ENCODE data around the gene BMI1. TPM values are rescaled to one million over a fixed set of nuclear protein-coding genes. Genes with fewer than 3 reads are reported as not detected.

Gene BMI1
- total and polyA plus RNA-seq, 7 donors = 21.4 to 57.6 (median 42.4) TPM

DNA sequence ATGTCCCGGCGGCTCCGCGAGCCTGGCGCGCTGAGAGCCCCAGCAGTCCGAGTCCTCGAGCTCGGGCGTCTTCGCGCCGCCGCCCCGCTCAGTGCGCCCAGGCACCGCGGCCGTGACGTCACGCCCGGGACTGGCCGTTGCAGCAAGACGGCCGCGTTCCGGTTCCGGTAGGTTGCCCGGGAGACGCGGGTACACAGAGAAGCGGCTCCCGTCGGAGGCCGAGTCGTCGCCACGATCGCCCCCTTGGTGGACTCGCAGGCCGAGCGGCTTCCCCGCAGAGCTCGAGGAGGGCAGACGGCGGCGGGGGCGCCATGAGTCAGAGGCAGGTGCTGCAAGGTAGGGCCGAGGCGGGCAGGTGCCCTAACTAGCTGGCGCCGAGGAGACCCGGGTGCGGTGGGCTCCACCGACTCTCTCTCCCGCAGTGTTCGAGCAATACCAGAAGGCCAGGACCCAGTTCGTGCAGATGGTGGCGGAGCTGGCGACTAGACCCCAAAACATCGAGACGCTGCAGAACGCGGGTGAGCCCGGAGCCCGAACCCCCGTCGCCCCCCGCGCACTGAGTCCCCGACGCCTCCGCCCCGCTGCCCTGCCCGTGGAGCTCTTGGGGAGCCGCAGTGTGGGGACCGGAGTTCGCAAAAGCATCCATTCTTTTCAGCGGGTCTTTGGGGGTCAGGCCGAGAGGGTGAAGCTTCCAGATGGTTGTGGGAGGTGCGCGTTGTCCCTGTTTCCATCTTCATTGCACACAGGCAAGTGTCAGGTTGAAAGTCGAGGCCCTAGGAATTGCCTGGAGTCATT lies 24.6 kb downstream of the BMI1 start, which contains the start of gene SPAG6:
Gene SPAG6, plus strand, starts transcription at position 196 of the 795 bp plus-strand sequence. Its CDS starts 116 bp downstream, at position 312.
- Histone ChIP-seq H3K4me3 (peak within 1 kb of the TSS; percentile 54), H3K27me3 (ENCODE audit: insufficient read depth in 3 of 3, low read length in 2 of 3) (peaks cover 4 to 61% (median 19%) of the 10 kb centered on the region in 3 donors)
- ATAC-seq = no peak

DNA sequence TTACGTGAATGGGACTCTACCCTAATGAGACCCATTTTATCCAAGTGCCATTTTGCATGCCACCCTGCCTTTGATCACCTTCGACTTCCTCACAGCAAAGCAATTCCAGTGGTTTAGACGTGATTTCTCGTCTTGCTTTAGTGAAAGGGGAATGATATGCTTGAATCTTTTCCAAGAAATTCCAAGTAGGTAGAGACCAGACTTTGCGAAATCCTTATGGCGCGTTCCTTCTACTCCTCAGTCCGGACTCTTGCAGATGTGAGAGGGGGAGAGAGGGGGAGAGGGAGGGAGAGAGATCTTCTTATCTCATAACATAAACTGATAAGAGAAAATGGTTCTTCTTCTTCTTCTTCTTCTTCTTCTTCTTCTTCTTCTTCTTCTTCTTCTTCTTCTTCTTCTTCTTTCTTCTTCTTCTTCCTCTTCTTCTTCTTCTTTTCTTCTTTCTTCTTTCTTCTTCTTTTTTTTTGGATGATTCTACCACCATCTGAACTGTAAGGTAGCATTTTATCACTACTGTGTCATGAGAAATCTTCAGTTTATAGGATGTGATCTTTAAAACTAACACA lies 25.3 kb downstream of the BMI1 start:
- WGBS, 3 donors = 42 to 53% (median 45%) methylated on average over 8 of the region's 8 CpGs
- H3K27me3 ChIP-seq (ENCODE audit: insufficient read depth in 3 of 3, low read length in 2 of 3) = peaks cover 4 to 60% (median 19%) of the 10 kb centered on the region in 3 donors
- no peak overlapping the region for H3K4me3 ChIP-seq
- TF ChIP-seq, protein P1, sequence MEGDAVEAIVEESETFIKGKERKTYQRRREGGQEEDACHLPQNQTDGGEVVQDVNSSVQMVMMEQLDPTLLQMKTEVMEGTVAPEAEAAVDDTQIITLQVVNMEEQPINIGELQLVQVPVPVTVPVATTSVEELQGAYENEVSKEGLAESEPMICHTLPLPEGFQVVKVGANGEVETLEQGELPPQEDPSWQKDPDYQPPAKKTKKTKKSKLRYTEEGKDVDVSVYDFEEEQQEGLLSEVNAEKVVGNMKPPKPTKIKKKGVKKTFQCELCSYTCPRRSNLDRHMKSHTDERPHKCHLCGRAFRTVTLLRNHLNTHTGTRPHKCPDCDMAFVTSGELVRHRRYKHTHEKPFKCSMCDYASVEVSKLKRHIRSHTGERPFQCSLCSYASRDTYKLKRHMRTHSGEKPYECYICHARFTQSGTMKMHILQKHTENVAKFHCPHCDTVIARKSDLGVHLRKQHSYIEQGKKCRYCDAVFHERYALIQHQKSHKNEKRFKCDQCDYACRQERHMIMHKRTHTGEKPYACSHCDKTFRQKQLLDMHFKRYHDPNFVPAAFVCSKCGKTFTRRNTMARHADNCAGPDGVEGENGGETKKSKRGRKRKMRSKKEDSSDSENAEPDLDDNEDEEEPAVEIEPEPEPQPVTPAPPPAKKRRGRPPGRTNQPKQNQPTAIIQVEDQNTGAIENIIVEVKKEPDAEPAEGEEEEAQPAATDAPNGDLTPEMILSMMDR (IDR thresholded peaks at IDR 0.05) = no peak
- H3K9me3 ChIP-seq = no peaks in the 10 kb centered on the region
- H3K4me1 ChIP-seq = peaks cover 10% of the 10 kb centered on the region
- ATAC-seq (no peak), DNase-seq (no peak)
- H3K36me3 ChIP-seq (ENCODE audit: insufficient read depth in 1 of 2, low read depth in 1 of 2) = no peaks in the 10 kb centered on the region
- intact Hi-C loops (cut with DNase I) = loop anchor here (10.0 kb wide), 2 partner anchors 199 to 239 kb away; no protein-coding TSS in a partner anchor
- no peak overlapping the region for H3K27ac ChIP-seq

More for the DNA sequence above, 24.6 kb downstream of the BMI1 start, which contains the start of gene SPAG6:
- 5 to 6% (median 6%) methylated on average over 73 to 83 of the region's 83 CpGs for WGBS, 3 donors
- intact Hi-C loops (cut with DNase I) = loop anchor here (2.0 to 10.0 kb wide), 3 partner anchors 91 to 239 kb away; no protein-coding TSS in a partner anchor
- Histone ChIP-seq H3K36me3 (ENCODE audit: insufficient read depth in 1 of 2, low read depth in 1 of 2) (no peaks in the 10 kb centered on the region), H3K4me1 (peaks cover 10% of the 10 kb centered on the region), H3K27ac (no peak within 1 kb of the TSS), H3K9me3 (no peaks in the 10 kb centered on the region)
- TF ChIP-seq, protein P1 (IDR thresholded peaks at IDR 0.05) = no peak
- DNase-seq = peak; percentile 49 to 71

DNA sequence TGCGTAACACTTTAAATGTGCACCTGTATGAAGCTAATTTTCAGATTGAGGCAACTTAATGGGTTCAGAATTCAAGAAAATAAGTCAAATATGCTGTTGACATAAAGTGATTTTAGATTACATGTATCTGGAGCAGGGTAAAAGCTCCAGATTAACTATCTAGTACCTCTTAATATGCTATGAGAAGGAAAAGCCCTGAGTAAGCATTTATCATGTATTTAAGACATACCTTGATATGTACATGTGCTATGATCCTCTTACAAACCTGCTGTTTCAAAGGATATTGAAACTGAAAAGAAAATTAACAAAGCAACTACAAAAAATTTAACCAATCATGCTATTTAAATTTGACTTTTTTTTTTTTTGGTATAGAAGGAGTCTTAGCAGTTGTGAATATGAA lies 28.9 kb downstream of the BMI1 start:
- Histone ChIP-seq H3K4me3 (no peak overlapping the region), H3K36me3 (ENCODE audit: insufficient read depth in 1 of 2, low read depth in 1 of 2) (no peaks in the 10 kb centered on the region), H3K9me3 (no peaks in the 10 kb centered on the region), H3K27ac (no peak overlapping the region), H3K27me3 (ENCODE audit: insufficient read depth in 3 of 3, low read length in 2 of 3) (peaks cover 4 to 28% (median 14%) of the 10 kb centered on the region in 3 donors), H3K4me1 (no peaks in the 10 kb centered on the region)
- WGBS, 3 donors = 99 to 100% (median 100%) methylated on average over 1 of the region's 1 CpG
- DNase-seq (no peak), ATAC-seq (no peak)
- TF ChIP-seq, protein P1 (IDR thresholded peaks at IDR 0.05) = no peak
- intact Hi-C loops (cut with DNase I) = loop anchor here (10.0 kb wide), 2 partner anchors 195 to 235 kb away; no protein-coding TSS in a partner anchor

DNA sequence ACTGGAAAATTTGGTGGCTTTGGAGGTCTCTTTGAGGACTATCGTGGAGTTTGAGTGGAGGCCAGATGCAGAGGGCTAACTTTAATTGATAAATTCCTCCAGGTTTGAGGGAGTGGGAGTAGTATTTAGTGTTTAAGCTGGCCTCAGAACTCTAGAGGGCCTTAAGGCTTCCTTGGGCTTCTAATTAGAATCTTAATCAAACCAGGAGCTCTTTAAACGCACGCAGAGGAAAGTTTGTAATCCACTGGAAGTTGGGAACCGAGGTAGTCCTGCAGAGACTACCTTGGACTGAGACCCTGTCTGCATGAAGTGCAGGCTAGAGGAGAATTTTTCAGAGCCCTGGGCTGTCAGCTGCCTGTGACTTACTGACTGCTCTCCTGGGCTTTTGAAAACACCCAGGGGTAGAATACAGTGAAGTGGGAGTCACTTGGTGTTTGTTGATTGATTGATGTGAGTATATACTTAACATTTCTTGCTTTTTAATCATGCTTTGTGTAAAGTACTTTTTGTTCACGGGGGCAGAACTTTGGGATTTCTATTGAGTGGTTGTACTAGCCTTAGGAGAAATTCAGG lies 30.3 kb downstream of the BMI1 start:
- ATAC-seq (no peak), DNase-seq (no peak)
- H3K36me3 ChIP-seq (ENCODE audit: insufficient read depth in 1 of 2, low read depth in 1 of 2) = no peaks in the 10 kb centered on the region
- H3K9me3 ChIP-seq = no peaks in the 10 kb centered on the region
- WGBS, 3 donors = 89 to 94% (median 91%) methylated on average over 5 of the region's 5 CpGs
- TF ChIP-seq, protein P1 (IDR thresholded peaks at IDR 0.05) = no peak
- no peak overlapping the region for H3K4me3 ChIP-seq
- no peaks in the 10 kb centered on the region for H3K4me1 ChIP-seq
- no peak overlapping the region for H3K27ac ChIP-seq
- peaks cover 0 to 13% (median 4%) of the 10 kb centered on the region in 3 donors for H3K27me3 ChIP-seq (ENCODE audit: insufficient read depth in 3 of 3, low read length in 2 of 3)
- intact Hi-C loops (cut with DNase I) = no loop called here

Measured in psoas muscle (tissue), 8 donors.